ENCODE measurements around the gene RCAN1.
"Not testable (repeated sequence)": the region's sequence is repeated elsewhere in the genome, so short reads cannot be mapped to it uniquely, and the experiment has no call there.

Gene RCAN1

DNA sequence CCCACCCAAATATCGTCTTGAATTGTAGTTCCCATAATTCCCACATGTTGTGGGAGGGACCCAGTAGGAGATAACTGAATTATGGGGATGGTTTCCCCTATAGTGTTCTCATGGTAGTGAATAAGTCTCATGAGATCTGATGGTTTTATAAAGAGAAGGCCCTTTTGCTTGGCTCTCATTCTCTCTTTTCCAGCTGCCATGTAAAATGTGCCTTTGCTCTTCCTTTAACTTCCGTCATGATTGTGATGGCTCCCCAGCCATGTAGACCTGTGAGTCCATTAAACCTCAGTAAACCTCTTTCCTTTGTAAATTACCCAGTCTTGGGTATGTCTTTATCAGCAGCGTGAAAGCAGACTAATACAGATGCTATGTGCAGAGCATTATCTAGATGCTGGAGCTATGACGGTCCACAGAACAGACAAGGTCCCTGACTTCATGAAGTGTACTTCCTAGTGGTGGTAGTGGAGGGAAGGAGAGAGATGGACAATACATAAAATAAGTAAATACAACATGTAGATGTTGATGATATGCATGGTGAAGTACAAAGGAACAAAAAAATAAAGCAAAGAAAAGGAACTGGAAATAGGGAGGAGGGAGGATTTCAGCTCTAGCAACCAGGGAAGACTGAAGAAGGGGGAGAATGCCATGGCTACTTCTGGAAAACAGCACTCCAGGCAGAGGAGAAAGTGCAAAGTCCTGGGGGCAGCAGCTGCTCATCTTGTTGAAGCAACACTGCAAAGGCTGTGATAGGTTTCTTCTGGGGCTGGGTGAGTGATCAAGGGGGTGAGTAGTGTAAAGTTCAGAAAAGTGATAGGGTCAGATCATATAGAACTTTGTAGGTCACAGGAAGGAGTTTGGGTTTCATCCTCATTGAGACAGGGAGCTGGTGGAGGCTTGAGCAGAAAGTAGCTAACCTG lies 6.8 kb upstream of the RCAN1 start:
- DNase-seq, result no peak

DNA sequence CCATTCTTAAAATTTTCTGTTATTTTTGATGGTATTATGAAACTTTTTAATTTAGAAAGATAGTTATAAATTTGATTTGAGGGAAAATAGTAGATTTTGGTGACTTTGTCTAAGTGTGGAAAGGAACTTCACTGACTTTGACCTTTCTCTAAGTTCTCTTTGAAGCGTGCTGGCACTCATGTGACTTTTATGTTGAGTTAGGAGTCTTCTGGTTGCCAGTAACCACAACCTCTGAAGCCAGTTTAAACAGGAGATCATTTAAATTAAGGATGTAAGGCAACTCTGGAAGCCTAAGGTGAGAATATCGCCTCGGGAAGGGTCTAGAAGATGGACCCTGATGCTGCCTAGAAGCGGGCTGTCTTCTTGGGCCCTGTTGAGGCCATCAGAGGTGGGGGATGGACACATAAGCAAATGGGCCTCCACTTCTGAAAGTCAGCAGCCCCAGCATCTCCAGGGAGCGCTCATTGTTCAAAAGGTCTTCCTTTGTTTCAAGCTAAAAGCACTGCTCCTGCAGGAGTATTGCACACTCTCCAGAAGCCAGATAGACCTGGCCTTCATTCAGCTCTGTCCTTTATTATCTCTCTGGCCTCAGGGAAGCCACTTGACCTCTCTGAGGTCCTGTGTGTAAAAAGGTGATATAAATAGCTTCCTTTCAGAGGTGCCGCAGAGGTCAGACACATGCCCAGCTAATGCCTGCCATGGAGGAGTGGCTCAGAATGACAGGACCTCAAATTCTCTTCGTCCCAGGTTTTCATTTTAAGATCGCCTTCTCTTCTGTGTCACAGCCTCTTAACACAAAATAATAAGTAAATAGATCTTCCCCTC lies 5.1 kb upstream of the RCAN1 start:
- peak in 2 of 4 experiments; percentile 30 to 48 for DNase-seq

DNA sequence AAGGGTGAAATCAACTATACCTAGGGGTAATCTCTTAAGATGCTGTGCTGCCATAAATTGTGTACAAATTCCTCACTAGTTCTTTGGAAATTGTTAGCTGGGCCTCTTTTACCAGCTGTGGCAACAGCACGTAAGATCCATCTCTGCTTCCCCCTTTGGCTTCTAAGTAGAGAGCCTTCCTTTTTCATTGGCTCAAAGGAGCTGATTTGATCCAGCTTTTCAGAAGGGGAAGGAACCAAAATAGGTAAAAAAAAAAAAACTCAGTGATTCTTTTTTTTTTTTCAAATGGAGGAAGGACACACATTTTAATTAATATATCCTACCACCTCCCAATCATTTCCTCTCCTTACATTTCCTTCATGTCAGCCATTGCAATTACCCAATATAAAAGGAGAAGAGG lies 4.0 kb upstream of the RCAN1 start:
- DNase-seq, result peak; percentile 16 to 59 (median 53)

DNA sequence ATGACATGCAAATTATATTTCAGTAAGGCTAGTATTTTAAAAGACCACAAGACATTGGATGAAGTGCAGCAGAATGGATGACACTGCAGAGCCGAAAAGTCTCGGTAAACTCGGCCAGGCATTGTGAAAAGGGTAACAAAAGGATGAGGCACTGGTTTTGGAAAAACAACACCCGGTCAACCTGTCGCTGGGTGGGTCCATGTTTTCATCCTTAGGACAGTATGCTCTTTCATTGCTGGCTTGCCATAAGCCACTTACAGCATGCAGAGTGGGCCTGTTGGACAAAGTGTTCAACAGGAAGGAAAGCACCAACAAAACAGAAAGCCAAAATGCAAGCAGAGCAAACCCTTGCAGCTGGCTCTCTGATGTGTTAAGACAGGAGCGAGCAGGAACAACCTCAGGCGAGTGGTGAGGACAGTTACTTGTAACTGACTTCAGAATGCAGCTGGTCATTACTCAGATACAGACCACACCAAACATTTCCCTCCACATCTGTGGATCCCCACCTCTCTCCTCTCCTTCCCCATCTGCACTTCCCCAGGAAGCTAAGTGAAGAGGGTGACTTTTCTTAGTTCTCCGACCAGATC lies 2.9 kb upstream of the RCAN1 start:
- DNase-seq, result peak; percentile 31 to 42 (median 40)

DNA sequence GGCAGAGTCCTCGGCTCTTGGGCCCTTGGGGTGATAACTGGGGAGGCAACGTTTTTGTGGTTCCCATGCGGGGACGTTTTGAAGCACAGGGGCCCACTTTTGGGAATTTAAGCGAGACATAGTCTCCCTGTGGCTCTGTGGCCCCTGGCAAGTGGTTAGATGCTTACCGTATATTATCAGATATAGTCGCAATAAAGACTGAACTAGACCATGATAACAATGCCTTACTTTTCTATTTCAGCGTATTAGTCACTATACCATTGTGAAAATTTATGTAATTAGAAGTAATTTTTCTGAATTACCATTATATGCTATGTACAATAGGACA lies 538 bp upstream of the RCAN1 start:
- DNase-seq, result no peak

DNA sequence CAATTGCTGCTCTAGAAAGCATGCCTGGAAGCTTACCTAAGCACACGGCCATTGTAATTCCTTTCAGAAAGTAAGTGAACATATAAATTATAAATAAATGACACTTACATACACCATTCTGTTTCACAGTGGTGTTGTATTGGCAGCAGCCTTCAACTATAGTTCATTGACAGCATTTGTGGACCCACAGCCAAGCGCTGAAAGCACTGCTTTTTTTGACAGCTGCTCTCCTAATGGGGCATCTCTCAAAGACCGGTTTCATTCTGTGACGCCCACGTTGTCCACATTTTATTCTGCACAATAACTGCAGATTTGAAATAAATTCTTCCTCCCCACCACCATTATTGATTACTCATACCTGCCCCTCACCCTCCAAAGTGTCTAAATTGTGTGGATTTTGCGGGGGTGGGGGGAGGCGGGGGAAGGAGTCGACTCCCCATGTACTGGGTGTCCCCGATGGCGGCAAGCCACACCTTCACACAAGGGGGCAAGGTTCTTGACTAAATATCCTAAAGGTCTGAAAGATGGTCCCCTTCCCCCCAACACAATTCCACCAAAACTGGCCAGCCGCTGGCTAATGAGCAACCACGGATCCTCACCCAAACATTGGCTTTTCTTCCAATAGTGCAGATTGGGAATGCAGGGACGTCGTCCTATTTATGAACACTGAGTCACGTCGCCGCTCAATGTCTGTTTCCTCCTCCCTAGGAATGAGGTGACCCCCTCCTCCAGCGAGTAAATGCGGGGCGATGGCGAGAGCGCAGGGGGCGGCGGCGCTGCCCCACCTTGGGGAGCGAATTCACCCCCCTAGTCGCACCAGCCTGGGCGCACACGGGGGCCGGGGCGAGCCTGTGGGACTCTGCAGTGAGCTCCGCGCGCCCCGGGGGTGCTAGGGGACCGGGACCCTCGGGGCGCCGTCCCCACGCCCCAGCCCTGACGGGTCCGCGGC lies 960 bp downstream of the RCAN1 start:
- peak in 2 of 4 experiments; percentile 16 for DNase-seq

DNA sequence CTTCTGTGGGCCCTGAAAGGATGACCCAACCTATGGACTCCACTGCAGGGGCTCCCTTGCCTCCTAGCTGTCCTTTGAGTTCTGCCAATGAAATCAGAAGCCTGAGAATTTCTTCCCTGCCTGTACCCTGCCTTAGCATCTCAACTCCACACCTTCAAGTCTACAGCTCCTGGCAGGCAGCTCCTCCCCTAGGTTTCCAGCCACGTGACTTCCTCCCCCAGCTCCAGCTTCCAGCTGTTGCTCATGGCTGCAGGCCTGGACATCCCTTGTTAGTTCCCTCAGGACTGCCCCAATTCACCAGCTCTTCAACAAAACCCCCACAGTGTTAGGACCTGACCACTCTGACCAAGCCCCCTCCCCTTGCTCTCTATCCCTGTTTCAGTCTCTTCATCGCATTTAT lies 2.4 kb downstream of the RCAN1 start:
- DNase-seq, result peak in 3 of 4 experiments; percentile 8 to 33 (median 18)

DNA sequence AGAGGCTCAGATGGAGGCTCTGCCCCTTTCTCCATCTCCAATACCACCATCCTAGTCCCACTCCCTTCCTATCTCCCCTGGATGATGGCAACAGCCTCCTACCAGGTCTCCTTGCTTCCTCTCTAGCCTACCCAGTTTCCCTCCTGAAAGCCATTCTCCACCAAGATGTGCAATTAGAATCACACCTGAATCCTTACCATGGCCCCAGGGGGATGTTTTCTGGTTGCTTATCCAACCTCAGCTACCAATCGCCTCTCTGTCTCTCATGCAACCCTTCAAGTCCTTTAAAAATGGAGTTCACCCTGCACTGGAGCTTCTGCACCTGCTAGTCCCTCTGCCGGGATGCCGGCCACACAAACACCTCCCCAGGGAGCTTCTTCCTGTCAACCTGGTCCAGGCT lies 2.9 kb downstream of the RCAN1 start:
- DNase-seq, result no peak

DNA sequence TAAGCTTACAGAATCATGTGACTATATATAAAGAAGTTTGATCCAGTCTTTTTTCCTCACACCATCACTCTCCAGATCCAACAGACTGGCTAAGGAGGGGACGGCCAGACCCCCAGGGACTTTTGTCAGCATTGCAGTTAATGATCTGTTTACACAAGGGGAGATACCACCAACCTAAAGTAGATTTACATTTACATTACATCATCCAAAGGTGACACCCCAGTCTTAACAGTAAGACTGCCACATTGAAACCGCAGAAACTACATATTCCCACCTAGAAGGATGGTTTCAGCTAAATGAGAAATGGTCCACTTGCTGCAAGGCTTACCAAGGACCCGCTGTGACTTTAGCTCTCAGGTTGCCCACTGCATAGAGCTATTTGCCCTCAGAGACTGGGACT lies 3.4 kb downstream of the RCAN1 start:
- DNase-seq, result no peak

DNA sequence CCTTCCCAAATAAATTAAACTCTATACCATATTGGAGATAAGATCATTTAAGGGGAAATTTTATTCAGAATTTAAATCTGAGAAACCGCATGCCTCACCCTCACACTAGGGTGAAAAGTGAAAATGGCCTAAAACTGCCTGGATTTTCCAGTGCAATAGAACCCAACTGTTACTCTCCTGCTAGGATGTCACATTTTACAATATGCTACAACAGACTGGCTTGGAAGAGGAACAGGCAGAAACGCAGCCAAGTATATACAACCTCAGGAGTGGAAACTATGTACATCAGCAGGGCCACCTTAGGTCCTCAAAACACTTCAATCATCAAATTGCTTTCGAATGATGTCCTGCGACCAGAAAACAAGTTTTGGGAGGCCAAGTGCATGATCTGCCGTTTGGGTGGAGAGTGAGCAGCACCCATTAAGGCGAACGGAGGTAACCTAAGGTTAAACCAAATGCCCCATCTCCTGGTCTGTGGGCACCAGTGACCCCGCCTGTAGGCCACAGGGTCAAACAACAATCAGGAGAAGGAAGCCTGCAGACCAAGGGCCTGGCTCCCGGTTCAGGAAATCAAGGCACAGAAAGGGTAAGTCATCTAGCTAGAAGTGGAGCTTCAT lies 4.9 kb downstream of the RCAN1 start:
- no peak for DNase-seq

DNA sequence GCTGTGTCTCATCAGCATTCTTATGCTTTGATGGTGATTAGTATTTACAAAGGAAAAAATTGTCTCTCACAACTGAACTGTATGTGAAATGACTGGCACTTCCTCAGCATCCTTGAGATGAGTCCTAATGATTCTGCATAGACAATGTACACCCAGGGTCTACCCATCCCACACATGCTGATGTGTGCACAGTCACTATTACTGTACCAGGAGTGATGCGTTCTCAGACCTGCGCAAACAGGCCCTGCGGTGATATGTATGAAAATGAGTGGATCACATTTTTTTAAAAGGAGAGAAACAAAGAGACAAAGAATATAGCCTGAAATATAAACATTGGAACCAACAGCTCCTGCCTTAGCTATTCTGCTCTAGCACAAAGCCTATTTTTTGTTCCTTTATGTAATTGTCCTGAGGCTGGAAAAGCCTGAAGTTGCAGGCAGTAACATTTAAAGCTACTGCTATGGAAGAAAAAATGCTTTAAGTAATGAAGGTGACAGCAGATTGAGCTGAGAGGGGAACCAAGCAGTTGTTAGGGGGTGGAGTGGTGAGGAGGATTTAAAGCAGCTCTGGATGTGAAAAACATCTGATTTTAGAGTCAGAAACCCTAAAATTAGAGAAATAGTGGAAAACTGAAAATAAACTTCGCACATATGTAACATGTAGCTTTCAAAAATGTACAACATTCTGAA lies 5.5 kb downstream of the RCAN1 start:
- DNase-seq, result no peak

DNA sequence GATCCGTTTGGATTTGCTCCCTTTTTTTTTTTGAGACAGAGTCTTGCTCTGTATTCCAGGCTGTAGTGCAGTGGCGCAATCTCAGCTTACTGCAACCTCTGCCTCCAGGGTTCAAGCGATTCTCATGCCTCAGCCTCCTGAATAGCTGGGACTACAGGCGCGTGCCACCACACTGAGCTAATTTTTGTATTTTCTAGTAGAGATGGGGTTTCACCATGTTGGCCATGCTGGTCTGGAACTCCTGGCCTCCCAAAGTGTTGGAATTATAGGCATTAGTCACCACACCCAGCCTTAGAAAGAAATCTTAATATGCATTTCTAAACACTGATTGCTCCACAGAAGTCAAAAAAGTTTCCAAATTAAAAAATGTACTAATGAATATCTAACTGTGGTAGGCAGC lies 7.5 kb downstream of the RCAN1 start:
- not testable (repeated sequence) for DNase-seq

DNA sequence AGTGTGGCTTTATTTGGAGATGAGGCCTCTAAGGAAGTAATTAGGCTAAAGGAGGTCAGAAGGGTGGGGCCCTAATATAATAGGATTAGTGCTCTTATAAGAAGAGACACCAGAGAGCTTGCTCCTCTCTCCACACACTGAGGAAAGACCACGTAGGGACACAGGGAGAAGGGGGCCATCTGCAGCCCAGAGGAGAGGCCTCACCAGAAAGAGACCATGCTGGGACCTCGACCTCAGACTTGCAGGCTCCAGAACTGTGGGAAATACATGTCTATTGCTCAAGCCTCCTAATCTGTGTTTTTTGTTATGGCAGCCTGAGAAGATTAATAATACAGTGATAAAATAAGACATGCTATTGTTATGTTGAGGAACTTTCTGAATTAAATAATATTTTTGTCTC lies 8.3 kb downstream of the RCAN1 start:
- no peak for DNase-seq

DNA sequence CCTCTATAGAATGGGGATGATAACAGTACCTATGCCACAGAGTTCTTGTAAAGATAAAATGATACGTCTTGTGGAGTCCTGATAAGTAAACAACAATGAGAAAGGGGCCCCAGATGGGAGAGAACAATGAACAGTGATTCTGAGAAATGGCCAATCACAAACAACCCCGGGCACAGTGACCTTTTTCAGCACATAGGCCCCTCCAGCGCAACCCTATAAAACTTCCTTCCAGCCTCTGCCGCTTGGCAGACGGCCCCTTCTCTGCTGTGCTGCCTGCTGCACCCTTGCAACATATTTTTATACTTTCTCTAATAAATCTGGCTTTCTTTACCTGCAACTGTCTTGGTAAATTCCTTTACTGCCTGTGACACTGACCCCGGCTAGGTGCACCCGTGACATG lies 8.9 kb downstream of the RCAN1 start:
- DNase-seq, result no peak

DNA sequence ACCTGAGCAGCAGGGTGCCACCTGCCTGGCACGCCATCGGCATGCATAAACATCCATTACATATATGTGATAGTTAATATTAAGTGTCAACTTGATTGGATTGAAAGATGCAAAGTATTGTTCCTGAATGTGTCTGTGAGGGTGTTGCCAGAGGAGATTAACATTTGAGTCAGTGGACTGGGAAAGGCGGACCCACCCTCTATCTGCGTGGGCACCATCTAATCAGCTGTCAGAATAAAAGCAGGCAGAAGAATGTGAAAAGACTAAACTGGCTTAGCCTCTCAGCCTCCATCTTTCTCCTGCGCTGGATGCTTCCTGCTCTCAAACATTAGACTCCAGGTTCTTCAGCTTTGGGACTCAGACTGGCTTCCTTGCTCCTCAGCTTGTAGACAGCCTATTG lies 10.0 kb downstream of the RCAN1 start:
- not testable (repeated sequence) for DNase-seq

DNA sequence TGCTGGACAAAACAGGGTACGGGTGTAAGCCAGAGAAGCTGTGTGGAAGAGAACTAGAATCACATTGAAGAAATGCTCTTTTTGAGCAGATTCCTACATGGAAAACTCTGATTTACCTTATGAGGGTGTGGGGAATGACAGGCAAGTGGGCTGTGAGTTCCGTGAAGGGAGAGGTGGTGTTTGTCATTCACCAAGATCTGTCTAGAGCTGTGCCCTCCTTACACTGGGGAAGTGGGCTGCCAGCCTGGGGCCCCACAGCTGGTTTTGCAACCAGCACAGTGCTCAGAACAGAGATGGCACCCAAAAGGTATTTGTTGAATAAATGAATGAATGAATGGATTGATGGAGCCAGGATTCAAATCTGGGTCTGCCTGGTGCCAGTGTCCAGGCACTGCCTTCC lies 10.4 kb downstream of the RCAN1 start:
- no peak for DNase-seq

DNA sequence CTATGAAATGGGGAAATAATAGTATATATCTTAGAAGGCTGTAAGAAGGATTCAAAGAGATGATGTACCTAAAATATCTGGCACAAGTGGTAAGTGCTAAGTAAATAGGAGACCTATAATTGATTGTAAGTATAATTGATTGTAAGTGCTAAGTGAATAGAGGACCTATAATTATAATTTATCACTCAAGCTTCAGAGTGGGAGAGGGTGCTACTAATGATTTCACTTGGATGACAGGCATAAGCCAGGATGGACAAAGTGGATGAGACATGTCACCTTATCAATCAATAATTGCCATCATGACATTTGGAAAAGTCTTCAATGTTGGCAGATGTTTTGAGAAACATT lies 11.2 kb downstream of the RCAN1 start:
- no peak for DNase-seq

DNA sequence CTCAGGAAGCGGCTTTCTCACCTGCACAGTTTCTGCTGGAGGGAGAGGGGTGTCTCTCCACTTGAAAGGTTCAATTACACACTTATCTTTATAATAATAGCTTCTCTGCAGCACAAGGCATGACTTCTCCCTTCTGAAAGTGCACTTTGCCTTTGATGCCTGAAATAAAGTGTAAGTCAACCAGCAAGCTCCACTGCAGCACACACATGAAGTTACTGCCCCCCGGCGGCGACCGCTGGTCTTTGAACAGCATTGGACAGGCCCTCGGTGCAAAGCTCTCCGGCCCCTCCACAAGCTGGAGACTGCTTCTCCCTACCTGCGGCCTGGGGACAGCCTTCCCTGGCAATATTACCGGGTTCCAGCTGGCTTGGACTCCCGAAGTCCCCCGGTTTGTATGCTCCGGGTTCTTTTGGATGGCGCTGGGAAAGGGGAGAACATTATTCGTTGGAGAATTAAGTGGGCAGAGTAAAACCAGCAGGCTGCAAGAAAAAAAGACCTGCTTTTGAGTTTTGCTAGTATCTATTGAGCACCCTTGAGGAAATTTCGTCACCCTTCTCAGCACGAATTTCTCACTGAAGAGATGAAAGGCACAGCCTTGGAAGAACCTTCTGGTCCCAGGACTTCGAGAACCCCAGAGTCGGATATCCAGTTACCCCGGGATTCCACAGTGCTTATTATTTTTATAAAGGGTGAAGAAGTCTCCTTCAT lies 11.8 kb downstream of the RCAN1 start:
- peak; percentile 74 to 87 (median 81) for DNase-seq

DNA sequence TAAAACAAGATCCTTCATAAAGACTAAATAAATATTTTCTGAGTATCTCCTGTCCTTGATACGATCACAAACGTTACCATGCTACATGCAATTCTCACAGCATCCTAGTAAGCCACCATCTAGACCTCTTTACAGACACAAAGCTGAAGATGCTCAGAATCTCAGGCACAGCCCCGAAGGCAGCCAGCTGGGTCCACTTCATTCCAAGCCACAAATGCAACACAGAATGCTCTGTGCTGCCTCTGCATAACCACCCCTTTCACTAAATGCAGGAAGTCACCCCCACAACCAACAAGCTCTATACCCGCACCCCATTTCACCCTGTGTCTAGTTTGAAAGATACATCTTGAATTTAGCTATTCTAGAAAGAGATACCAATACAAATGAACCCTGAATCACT lies 12.9 kb downstream of the RCAN1 start:
- no peak for DNase-seq

DNA sequence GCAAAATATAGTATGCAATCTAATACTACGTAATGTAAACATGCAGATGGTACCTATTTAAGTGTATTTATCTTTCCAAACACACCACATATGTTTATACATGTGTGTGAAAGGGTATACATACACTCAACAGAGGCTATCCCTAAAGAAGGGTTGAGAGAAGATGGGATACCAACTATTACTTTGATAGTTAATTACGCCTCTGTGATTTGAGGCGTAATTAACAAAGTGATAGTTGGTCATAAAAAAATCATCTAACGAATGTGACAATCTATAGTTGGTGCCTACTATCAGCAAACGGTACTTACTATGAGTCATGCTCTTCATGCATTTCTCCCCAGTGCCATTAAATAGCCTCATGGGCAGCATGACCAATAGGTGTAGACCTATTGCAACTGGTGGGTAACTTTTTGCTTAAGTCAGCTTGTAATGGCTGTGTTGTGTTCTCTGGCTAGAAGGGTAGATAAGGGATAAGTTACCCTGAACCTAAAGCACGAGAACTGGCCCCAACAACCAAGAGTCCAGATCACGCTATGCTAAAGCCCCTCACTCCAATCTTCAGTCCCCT lies 15.3 kb downstream of the RCAN1 start:
- DNase-seq, result no peak
